Trophoblast cell (in vitro differentiated cells and primary cell): ENCODE data around the gene KCNJ10.

Source experiments
- DNase-seq, 2 donors: peaks; one replicate each; pipeline ENCODE4 v3.0.0-alpha.2; 2016
- H2AFZ ChIP-seq: 2 replicates; pipeline ENCODE4 v1.6.1; 2013; ENCODE audit warnings: low read length, moderate library complexity, mild to moderate bottlenecking; ENCODE audit not compliant: insufficient read depth, poor library complexity
- H2AK5ac ChIP-seq: 2 replicates; pipeline ENCODE4 v1.6.1; 2013; ENCODE audit warnings: mild to moderate bottlenecking, low read length
- H2BK120ac ChIP-seq: 2 replicates; pipeline ENCODE4 v1.6.1; 2013; ENCODE audit warnings: low read length, mild to moderate bottlenecking, moderate library complexity; ENCODE audit not compliant: insufficient read depth, poor library complexity
- H2BK12ac ChIP-seq: 2 replicates; pipeline ENCODE4 v1.6.1; 2013; ENCODE audit warnings: mild to moderate bottlenecking, low read length, moderate library complexity
- H2BK5ac ChIP-seq: 2 replicates; pipeline ENCODE4 v1.6.1; 2013; ENCODE audit warnings: low read length, low read depth, moderate library complexity, mild to moderate bottlenecking; ENCODE audit not compliant: poor library complexity
- H3K14ac ChIP-seq: 2 replicates; pipeline ENCODE4 v1.6.1; 2013; ENCODE audit warnings: mild to moderate bottlenecking, low read length
- H3K18ac ChIP-seq: 2 replicates; pipeline ENCODE4 v1.6.1; 2013; ENCODE audit warnings: mild to moderate bottlenecking, low read length
- H3K23ac ChIP-seq: 2 replicates; pipeline ENCODE4 v1.6.1; 2013; ENCODE audit warnings: low read length
- H3K27ac ChIP-seq: 2 replicates; pipeline ENCODE4 v1.5.1; 2013; ENCODE audit warnings: low read depth, mild to moderate bottlenecking, inconsistent platforms, low read length, moderate library complexity
- H3K27me3 ChIP-seq: 2 replicates; pipeline ENCODE4 v1.6.1; 2013; ENCODE audit warnings: inconsistent platforms, mild to moderate bottlenecking, low read length, moderate library complexity; ENCODE audit not compliant: insufficient read depth
- H3K36me3 ChIP-seq, 2 experiments: 1 replicate in 1 of 2; 2 replicates in 1 of 2; pipeline ENCODE4 v1.6.1; 2013; ENCODE audit warnings: low read length in 2 of 2, mild to moderate bottlenecking in 2 of 2, moderate library complexity in 1 of 2; ENCODE audit not compliant: insufficient read depth in 2 of 2, control insufficient read depth in 1 of 2
- H3K4ac ChIP-seq: 2 replicates; pipeline ENCODE4 v1.6.1; 2013; ENCODE audit warnings: low read depth, mild to moderate bottlenecking, low read length, moderate library complexity
- H3K4me1 ChIP-seq, 2 experiments: 1 replicate in 1 of 2; 2 replicates in 1 of 2; pipeline ENCODE4 v1.6.1; 2013; ENCODE audit warnings: low read length in 2 of 2, mild to moderate bottlenecking in 2 of 2, moderate library complexity in 1 of 2; ENCODE audit not compliant: insufficient read depth in 2 of 2, control insufficient read depth in 1 of 2
- H3K4me2 ChIP-seq: 2 replicates; pipeline ENCODE4 v1.6.1; 2013; ENCODE audit warnings: inconsistent platforms, mild to moderate bottlenecking, low read length, moderate library complexity
- H3K4me3 ChIP-seq: 2 replicates; pipeline ENCODE4 v1.5.1; 2013; ENCODE audit warnings: mild to moderate bottlenecking, low read depth, low read length, inconsistent platforms
- H3K79me1 ChIP-seq: one replicate; pipeline ENCODE4 v1.6.1; 2013; ENCODE audit warnings: low read length
- H3K79me2 ChIP-seq: 2 replicates; pipeline ENCODE4 v1.6.1; 2013; ENCODE audit warnings: low read length, mild to moderate bottlenecking; ENCODE audit not compliant: control insufficient read depth, insufficient read depth, poor library complexity
- H3K9ac ChIP-seq: 2 replicates; pipeline ENCODE4 v1.6.1; 2013; ENCODE audit warnings: mild to moderate bottlenecking, low read length
- H3K9me3 ChIP-seq: 2 replicates; pipeline ENCODE4 v1.6.1; 2013; ENCODE audit warnings: low read depth, mild to moderate bottlenecking, control low read depth, inconsistent platforms, low read length; ENCODE audit not compliant: insufficient read depth
- H4K12ac ChIP-seq: 2 replicates; pipeline ENCODE4 v1.6.1; 2013; ENCODE audit warnings: low read depth, mild to moderate bottlenecking, low read length, moderate library complexity
- H4K8ac ChIP-seq: 2 replicates; pipeline ENCODE4 v1.6.1; 2013; ENCODE audit warnings: low read depth, mild to moderate bottlenecking, low read length, moderate library complexity
- H4K91ac ChIP-seq: one replicate; pipeline ENCODE4 v1.6.1; 2013; ENCODE audit warnings: low read depth, mild to moderate bottlenecking, low read length, moderate library complexity
- WGBS: extraction: QIAGEN DNeasy Blood & Tissue Kit; methylation state at CpG from one replicate; pipeline ENCODE4 v1.1.7; 2013; ENCODE audit warnings: missing lambda C conversion rate; ENCODE audit not compliant: insufficient read length, insufficient coverage; ENCODE audit errors: extremely low coverage; 5-methylcytosine and 5-hydroxymethylcytosine counted together

Gene KCNJ10

GRCh38 chr1:159957824-159958268 lies 112.1 kb downstream of the KCNJ10 start:
- no peak for DNase-seq
- Histone ChIP-seq H3K4me3 (no peak overlapping the region), H2BK12ac (no peak overlapping the region), H2BK5ac (no peak overlapping the region), H3K9me3 (peaks cover 3% of the 10 kb centered on the region), H3K36me3 (no peaks in the 10 kb centered on the region), H3K4ac (no peak overlapping the region), H3K27ac (no peak overlapping the region), H3K79me1 (no peaks in the 10 kb centered on the region), H4K91ac (no peak overlapping the region), H2AFZ (no peak overlapping the region), H3K14ac (no peak overlapping the region), H3K27me3 (no peaks in the 10 kb centered on the region), H2BK120ac (no peak overlapping the region), H3K9ac (no peak overlapping the region), H3K4me2 (no peak overlapping the region), H3K79me2 (no peaks in the 10 kb centered on the region), H2AK5ac (no peak overlapping the region), H4K12ac (no peak overlapping the region), H3K23ac (no peak overlapping the region), H4K8ac (no peak overlapping the region), H3K4me1 (peaks cover 7 to 9% of the 10 kb centered on the region in 2 experiments), H3K18ac (no peak overlapping the region)
- WGBS, result no CpG with 5 or more reads among the region's 9 CpGs

- WGBS, result no CpG with 5 or more reads among the region's 3 CpGs
- no peak overlapping the region for H4K8ac ChIP-seq
Measured at GRCh38 chr1:159955456-159955855, 114.5 kb downstream of the KCNJ10 start.

DNA sequence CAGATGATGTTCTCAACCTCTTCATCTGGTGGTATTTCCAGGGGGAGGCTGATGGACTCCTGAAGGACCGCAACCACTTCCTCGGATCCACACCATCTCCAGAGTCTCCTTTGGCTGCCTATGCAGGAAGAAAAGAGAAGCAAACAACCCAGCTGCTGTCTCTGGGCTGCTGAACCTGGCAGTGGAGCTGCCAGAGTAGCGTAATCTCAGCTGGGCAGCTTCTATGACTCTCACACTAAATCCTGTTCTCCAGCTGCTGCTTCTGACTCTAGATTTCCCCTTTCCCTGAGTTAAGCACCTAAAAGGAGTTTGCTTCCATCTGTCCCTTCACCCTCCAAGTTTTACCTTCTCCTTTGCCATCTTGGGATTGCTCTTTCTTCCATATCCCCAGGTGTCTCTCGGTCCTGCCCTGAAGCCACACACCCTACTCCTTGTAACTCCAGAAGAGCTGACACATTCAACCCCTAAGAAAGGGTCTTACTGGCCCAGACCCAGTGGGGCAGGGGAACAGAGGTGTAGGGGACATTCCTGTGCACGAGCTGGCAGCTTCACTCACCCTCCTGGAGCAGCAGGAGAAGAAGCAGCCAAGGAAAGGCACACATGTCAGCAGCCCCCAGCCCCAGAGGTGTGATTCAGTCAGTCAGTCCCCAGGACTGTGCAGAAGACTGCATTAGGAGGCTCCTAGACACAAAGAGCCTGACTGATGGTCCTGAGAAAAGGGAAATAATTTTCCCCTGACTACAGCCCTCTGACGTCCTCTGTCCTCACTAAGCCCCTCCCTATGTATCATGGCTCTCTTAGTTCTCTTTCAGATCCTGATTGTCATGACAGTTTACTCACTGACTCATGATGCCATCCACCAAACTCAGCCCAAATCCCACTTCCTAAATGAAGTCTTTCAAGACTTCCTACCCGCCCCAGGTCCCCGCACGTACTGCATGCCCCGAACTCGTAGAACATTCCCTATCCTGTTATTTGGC lies 116.1 kb downstream of the KCNJ10 start, which contains the start of gene SLAMF9:
TSS of gene SLAMF9 (minus strand) at position 702 of the 980 bp plus-strand sequence. CDS start at position 602, 100 bp downstream.
- no peak within 1 kb of the TSS for H2AK5ac ChIP-seq
- H3K4me2 ChIP-seq, result no peak within 1 kb of the TSS
- H4K91ac ChIP-seq, result no peak within 1 kb of the TSS
- no peak within 1 kb of the TSS for H3K4ac ChIP-seq
- H3K79me2 ChIP-seq, result no peaks in the 10 kb centered on the region
- H3K18ac ChIP-seq, result no peak within 1 kb of the TSS
- no peak within 1 kb of the TSS for H4K8ac ChIP-seq
- no peak within 1 kb of the TSS for H4K12ac ChIP-seq
- H3K23ac ChIP-seq, result no peak within 1 kb of the TSS
- no peak within 1 kb of the TSS for H2BK12ac ChIP-seq
- no peak within 1 kb of the TSS for H2BK5ac ChIP-seq
- H3K4me3 ChIP-seq, result no peak within 1 kb of the TSS
- no CpG with 5 or more reads among the region's 11 CpGs for WGBS
- peaks cover 0 to 2% of the 10 kb centered on the region in 2 experiments for H3K4me1 ChIP-seq
- no peak within 1 kb of the TSS for H2BK120ac ChIP-seq
- H3K27ac ChIP-seq, result no peak within 1 kb of the TSS
- H3K9ac ChIP-seq, result no peak within 1 kb of the TSS
- no peaks in the 10 kb centered on the region for H3K79me1 ChIP-seq
- H3K27me3 ChIP-seq, result no peaks in the 10 kb centered on the region
- H2AFZ ChIP-seq, result no peak within 1 kb of the TSS
- no peaks in the 10 kb centered on the region for H3K36me3 ChIP-seq
- H3K14ac ChIP-seq, result no peak within 1 kb of the TSS
- H3K9me3 ChIP-seq, result peaks cover 2% of the 10 kb centered on the region
- DNase-seq, result peak in 1 of 2 donors; percentile 24

More at GRCh38 chr1:159955456-159955855, 114.5 kb downstream of the KCNJ10 start:
- Histone ChIP-seq H4K12ac (no peak overlapping the region), H3K4ac (no peak overlapping the region), H4K91ac (no peak overlapping the region), H3K9me3 (peaks cover 3% of the 10 kb centered on the region), H3K27me3 (no peaks in the 10 kb centered on the region), H2AFZ (no peak overlapping the region), H3K4me2 (no peak overlapping the region), H2BK5ac (no peak overlapping the region), H2BK12ac (no peak overlapping the region), H3K36me3 (no peaks in the 10 kb centered on the region), H3K4me1 (peaks cover 7 to 9% of the 10 kb centered on the region in 2 experiments), H3K18ac (no peak overlapping the region), H2BK120ac (no peak overlapping the region), H3K79me1 (no peaks in the 10 kb centered on the region), H3K27ac (no peak overlapping the region), H3K23ac (no peak overlapping the region), H2AK5ac (no peak overlapping the region), H3K14ac (no peak overlapping the region), H3K79me2 (no peaks in the 10 kb centered on the region), H3K9ac (no peak overlapping the region), H3K4me3 (no peak overlapping the region)
- DNase-seq, result no peak

GRCh38 chr1:159952932-159953331 lies 117.0 kb downstream of the KCNJ10 start:
- H3K27me3 ChIP-seq, result no peaks in the 10 kb centered on the region
- H3K79me2 ChIP-seq, result no peaks in the 10 kb centered on the region
- no peaks in the 10 kb centered on the region for H3K36me3 ChIP-seq
- DNase-seq, result no peak
- H3K9me3 ChIP-seq, result peaks cover 2% of the 10 kb centered on the region
- H3K9ac ChIP-seq, result no peak overlapping the region
- no peak overlapping the region for H2BK120ac ChIP-seq
- no peak overlapping the region for H3K18ac ChIP-seq
- no CpG with 5 or more reads among the region's 5 CpGs for WGBS
- no peak overlapping the region for H2AFZ ChIP-seq
- no peak overlapping the region for H3K27ac ChIP-seq
- no peak overlapping the region for H3K23ac ChIP-seq
- H3K4ac ChIP-seq, result no peak overlapping the region
- no peak overlapping the region for H4K8ac ChIP-seq
- H3K4me1 ChIP-seq, result peaks cover 0 to 2% of the 10 kb centered on the region in 2 experiments
- no peaks in the 10 kb centered on the region for H3K79me1 ChIP-seq
- no peak overlapping the region for H3K4me3 ChIP-seq
- no peak overlapping the region for H2BK12ac ChIP-seq
- H2BK5ac ChIP-seq, result no peak overlapping the region
- no peak overlapping the region for H3K14ac ChIP-seq
- no peak overlapping the region for H4K91ac ChIP-seq
- H3K4me2 ChIP-seq, result no peak overlapping the region
- no peak overlapping the region for H4K12ac ChIP-seq
- no peak overlapping the region for H2AK5ac ChIP-seq
